Activated CD4-positive, alpha-beta T cell treated with anti-CD3 and anti-CD28 coated beads, Interleukin-2, amount 10 ng/mL, durations not matched to agents 24 days and 14 days (primary cell): ENCODE results near the gene NLRC5. TPM values are rescaled to one million over a fixed set of nuclear protein-coding genes. Genes with fewer than 3 reads are reported as not detected.
"Not testable (repeated sequence)": the region's sequence is repeated elsewhere in the genome, so short reads cannot be mapped to it uniquely, and the experiment has no call there.

Source experiments
- DNase-seq: peaks from one replicate; pipeline ENCODE4 v3.0.0; 2022
- H3K27ac Mint-ChIP-seq: one replicate; pipeline ENCODE4 v1.8.0; 2022; ENCODE audit warnings: mild to moderate bottlenecking, mixed read lengths
- H3K27me3 Mint-ChIP-seq: one replicate; pipeline ENCODE4 v1.8.0; 2022; ENCODE audit warnings: mixed read lengths
- H3K36me3 Mint-ChIP-seq: one replicate; pipeline ENCODE4 v1.8.0; 2022; ENCODE audit warnings: low read depth, mild to moderate bottlenecking, mixed read lengths
- H3K4me1 Mint-ChIP-seq: one replicate; pipeline ENCODE4 v1.8.0; 2021; ENCODE audit warnings: mixed read lengths
- H3K4me3 Mint-ChIP-seq: one replicate; pipeline ENCODE4 v1.8.0; 2022; ENCODE audit warnings: mild to moderate bottlenecking, moderate library complexity, mixed read lengths
- H3K9me3 Mint-ChIP-seq: one replicate; pipeline ENCODE4 v1.8.0; 2021; ENCODE audit warnings: mixed read lengths
- intact Hi-C: fragments of 100-400 bp; cut with micrococcal nuclease; formaldehyde crosslinking; loops from one replicate; pipeline ENCODE4 v1.15.1; 2023
- total RNA-seq: library from RNA; stranded (reverse); gene quantifications from 2 replicates; pipeline ENCODE4 v1.2.3, GENCODE V29; 2022

The NLRC5 gene
- total RNA-seq, 1 donor from 2014 or later: 214 TPM

DNA sequence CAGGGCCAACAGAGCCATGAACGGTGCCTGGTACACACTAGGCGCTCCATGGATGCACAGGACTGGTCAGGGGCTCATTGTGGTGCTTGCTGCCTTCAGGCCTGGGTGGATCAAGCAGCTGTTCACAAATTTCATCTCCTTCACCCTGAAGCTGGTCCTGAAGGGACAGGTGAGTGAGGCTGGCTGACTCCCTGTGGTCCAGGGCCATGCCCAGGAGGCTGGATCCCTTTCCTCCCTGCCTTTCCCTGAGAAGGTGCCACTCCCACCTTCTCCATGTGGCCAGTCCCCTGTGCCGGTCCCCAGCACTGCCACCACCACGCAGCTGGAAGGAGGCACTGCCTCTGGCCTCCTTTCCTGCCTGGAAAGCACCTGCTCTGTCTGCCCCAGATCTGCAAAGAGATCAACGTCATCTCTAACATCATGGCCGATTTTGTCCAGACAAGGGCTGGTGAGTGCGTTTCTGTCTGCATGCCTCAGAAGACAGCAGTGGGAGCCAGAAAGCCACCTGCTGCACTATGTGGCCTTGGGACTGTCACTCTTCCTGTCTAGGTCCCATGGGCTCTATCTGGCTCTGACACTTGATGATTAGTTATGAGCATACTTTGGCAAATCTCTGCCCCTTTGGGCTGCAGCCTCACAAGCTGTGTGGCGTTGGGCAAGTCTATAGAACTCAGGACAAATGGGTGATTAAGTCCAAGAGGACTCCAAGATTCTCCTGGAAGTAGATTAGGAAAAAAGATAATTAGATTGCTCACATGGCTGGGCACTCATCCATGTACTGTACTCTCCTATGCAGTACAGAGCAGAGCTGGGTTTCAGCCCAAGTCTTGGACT, 18.2 kb upstream of the NLRC5 start:
- Mint-ChIP-seq H3K9me3 (no peaks in the 10 kb centered on the region), H3K4me3 (no peak overlapping the region), H3K27ac (no peak overlapping the region), H3K27me3 (no peaks in the 10 kb centered on the region), H3K4me1 (peaks cover 17% of the 10 kb centered on the region), H3K36me3 (no peaks in the 10 kb centered on the region)
- no peak for DNase-seq
- intact Hi-C loops: no loop called here

DNA sequence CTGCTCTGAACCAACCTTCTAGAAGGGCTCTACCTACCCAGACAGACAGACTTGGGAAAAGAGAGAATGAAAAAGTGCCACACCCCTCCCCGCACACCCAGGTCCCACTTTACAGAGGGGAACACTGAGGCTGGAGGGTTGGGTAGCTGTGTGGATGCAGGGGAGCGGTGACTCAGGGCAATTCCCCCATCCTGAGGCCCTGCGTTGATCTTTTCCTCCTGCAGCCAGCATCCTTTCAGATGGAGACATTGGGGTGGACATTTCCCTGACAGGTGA, 17.7 kb upstream of the NLRC5 start:
- H3K9me3 Mint-ChIP-seq: no peaks in the 10 kb centered on the region
- H3K4me1 Mint-ChIP-seq: peaks cover 19% of the 10 kb centered on the region
- no peak for DNase-seq
- H3K4me3 Mint-ChIP-seq: no peak overlapping the region
- H3K36me3 Mint-ChIP-seq: peaks cover 3% of the 10 kb centered on the region
- H3K27ac Mint-ChIP-seq: no peak overlapping the region
- no peaks in the 10 kb centered on the region for H3K27me3 Mint-ChIP-seq
- intact Hi-C loops: no loop called here

DNA sequence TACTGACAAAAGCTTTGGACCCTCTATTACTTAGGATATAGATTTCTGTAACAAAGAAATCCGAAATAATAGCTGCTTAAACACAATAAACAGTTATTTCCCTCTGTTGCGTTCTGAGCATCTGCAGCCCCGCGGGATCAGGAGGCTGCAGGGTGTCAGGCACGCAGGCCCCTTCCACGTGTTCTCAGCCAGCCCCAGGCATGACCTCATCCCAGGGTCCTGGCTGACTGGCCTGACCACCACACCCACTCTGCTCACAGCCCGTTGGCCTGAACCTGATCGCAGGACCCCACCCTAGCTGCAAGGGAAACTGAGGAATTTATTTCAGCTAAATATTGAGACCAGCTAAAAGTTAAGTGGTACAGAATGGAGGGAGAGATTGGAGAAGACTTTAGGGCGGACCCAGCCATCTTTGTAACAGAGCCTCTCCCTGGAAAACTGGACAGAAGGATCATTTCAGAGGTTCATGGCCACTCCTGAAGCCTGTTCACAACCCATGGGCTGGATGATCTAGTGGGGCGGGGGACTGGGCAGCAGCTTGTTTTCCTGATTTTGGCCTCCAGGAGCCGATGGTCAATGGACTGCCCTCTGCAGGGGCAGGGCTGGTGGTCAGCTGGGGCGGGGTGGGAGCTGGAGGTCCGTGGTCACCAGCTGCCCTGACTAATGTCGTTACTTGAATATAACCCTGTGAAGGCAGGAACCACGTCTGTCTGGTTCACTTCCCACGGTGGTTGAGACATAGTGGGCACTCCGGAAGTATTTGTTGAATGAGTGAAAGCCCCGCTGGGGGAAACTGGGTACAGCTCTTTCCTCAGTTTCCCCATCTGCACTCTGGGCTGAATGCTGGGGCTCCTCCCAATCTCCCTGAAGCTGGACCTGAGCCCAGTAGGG, 16.7 kb upstream of the NLRC5 start:
- no peak for DNase-seq
- peaks cover 8% of the 10 kb centered on the region for H3K36me3 Mint-ChIP-seq
- H3K9me3 Mint-ChIP-seq: no peaks in the 10 kb centered on the region
- H3K4me3 Mint-ChIP-seq: no peak overlapping the region
- no peaks in the 10 kb centered on the region for H3K27me3 Mint-ChIP-seq
- peaks cover 19% of the 10 kb centered on the region for H3K4me1 Mint-ChIP-seq
- H3K27ac Mint-ChIP-seq: no peak overlapping the region
- intact Hi-C loops: no loop called here

DNA sequence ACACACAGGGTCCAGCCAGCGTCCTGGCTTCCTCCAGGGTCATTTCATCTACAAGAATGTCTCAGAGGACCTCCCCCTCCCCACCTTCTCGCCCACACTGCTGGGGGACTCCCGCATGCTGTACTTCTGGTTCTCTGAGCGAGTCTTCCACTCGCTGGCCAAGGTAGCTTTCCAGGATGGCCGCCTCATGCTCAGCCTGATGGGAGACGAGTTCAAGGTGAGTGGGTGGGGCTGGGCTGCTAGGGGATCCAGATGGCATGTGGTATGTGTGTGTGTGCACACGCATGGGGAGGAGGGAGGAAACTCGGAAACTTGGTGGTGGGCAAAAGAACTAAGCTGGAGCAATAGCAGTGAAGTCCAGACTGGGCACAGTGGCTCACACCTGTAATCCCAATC, 16.1 kb upstream of the NLRC5 start:
- H3K36me3 Mint-ChIP-seq: peaks cover 8% of the 10 kb centered on the region
- no peaks in the 10 kb centered on the region for H3K9me3 Mint-ChIP-seq
- no peaks in the 10 kb centered on the region for H3K27me3 Mint-ChIP-seq
- H3K4me1 Mint-ChIP-seq: peaks cover 19% of the 10 kb centered on the region
- no peak overlapping the region for H3K27ac Mint-ChIP-seq
- DNase-seq: no peak
- H3K4me3 Mint-ChIP-seq: no peak overlapping the region
- intact Hi-C loops: no loop called here

DNA sequence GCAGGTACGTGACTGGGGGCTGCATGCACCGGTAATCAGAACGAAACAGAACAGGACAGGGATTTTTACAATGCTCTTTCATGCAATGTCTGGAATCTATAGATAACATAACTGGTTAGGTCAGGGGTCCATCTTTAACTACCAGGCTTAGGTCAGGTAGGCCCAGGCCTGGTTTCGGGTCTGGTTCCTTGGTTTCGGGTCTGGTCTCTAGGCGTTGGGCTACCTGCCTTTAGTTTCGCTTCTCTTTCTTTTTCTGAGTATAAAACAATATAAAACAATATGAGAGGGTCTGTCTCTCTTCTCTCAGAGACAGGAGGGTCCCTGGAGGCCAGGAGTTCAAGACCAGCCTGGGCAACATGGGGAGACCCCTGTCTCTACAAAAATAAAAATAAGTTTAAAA, 15.5 kb upstream of the NLRC5 start:
- H3K27ac Mint-ChIP-seq, H3K4me3 Mint-ChIP-seq, H3K9me3 Mint-ChIP-seq, DNase-seq, H3K27me3 Mint-ChIP-seq, H3K36me3 Mint-ChIP-seq, intact Hi-C loops: not testable (repeated sequence)
- peaks cover 19% of the 10 kb centered on the region for H3K4me1 Mint-ChIP-seq

DNA sequence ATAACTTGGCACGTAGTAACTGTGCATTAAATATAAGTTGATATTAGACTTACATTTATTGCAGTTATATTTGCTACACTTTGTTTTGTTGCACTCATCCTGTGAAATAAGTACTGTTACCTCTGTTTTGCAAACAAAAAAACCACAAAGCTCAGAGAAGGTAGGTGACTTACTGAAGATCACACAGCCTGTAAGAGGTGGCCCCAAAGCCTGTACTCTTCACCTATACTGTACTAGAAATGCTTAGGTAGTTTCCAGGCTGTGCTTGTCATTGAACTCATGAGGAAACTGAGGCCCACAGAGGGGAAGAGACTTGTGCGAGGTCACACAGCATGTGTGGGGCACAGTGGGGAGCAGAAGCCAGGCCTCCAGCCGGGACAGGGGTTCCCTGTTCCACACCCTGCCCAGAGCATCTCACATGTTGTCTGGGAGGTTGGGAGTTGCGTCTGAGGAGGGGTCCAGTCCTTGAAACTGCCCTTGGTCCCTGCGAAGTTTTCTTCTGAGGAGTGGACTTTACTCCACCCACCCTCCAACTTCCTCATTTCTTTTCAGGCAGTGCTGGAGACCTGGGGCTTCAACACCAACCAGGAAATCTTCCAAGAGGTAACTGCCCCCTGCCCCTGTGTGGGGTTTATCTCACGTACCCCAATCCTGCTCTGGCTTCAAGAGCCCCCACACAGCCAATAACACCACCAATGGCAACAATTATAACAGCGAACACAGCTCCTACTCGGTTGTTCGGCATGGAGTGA, 14.6 kb upstream of the NLRC5 start:
- H3K4me3 Mint-ChIP-seq: no peak overlapping the region
- H3K27ac Mint-ChIP-seq: peak overlapping the region; percentile 21
- intact Hi-C loops: no loop called here
- H3K4me1 Mint-ChIP-seq: peaks cover 19% of the 10 kb centered on the region
- H3K36me3 Mint-ChIP-seq: peaks cover 8% of the 10 kb centered on the region
- no peaks in the 10 kb centered on the region for H3K27me3 Mint-ChIP-seq
- H3K9me3 Mint-ChIP-seq: no peaks in the 10 kb centered on the region
- no peak for DNase-seq

DNA sequence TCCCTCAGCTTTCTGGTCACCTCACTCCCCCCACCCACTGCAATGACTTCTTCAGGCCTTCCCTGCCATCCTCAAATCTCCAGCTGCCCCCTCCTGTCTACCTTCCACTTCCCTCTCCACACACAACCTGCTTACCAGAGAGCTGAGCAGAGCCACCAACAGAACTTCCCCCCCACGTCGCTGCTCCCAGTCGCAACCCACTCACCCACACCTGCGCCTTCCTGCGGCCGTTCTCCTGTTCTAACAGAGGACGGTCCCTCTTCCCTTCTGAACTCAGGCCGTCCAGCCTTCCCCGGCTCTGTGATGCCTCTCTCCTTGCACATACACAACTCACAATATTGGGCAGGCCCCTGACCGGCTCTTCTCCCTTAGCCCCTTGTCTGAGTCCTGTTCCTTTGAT, 13.6 kb upstream of the NLRC5 start:
- no peaks in the 10 kb centered on the region for H3K27me3 Mint-ChIP-seq
- H3K4me3 Mint-ChIP-seq: no peak overlapping the region
- H3K9me3 Mint-ChIP-seq: no peaks in the 10 kb centered on the region
- intact Hi-C loops: no loop called here
- peaks cover 13% of the 10 kb centered on the region for H3K36me3 Mint-ChIP-seq
- H3K4me1 Mint-ChIP-seq: peaks cover 23% of the 10 kb centered on the region
- peak overlapping the region; percentile 1 for H3K27ac Mint-ChIP-seq
- no peak for DNase-seq

DNA sequence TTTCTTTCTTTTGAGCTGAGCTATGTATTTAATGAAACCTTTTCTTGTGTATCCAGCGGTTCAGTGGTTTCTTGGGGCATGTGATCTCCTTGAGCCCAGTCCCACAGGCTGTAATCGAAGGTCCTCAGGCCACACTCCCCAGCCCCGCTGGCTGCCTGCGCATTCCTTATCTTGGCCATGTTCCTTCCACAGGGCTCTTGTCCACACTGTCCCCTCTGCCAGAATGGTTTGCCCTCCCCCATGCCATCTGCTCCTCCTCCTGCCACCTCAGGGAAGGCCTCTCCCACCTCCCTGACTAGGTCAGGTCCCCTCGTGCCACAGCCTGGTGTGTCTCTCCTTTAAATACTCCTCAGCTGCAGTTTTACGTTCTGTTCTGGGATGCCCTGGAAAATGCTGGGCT, 12.1 kb upstream of the NLRC5 start:
- Mint-ChIP-seq H3K36me3 (peaks cover 27% of the 10 kb centered on the region), H3K4me1 (peaks cover 37% of the 10 kb centered on the region), H3K27me3 (no peaks in the 10 kb centered on the region), H3K4me3 (no peak overlapping the region), H3K9me3 (no peaks in the 10 kb centered on the region), H3K27ac (no peak overlapping the region)
- no peak for DNase-seq
- intact Hi-C loops: no loop called here

DNA sequence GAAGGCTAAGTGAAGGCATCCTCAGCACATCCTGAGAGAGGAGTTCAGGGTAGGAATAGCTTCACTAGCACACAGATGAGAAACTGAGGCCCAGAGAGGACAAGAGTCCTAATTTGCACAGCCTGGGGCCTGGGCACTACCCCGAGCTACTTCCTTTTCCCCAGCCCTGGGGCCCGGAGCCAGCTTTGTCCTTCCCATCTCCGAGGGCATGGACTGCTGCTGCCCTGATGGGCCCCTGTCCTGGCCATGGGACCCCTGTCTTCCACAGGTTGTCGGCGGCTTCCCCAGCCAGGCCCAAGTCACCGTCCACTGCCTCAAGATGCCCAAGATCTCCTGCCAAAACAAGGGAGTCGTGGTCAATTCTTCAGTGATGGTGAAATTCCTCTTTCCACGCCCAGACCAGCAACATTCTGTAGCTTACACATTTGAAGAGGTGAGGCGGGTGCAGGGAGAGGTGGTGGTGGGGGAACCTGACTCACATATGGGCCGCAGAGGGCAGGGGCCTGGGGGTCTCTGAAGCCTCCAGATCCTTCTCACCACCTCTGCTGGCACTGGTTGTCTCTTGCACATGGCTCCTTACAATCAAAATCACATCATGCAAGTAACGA, 11.4 kb upstream of the NLRC5 start:
- Mint-ChIP-seq H3K36me3 (peaks cover 33% of the 10 kb centered on the region), H3K27ac (no peak overlapping the region), H3K4me3 (no peak overlapping the region), H3K4me1 (peaks cover 44% of the 10 kb centered on the region), H3K9me3 (no peaks in the 10 kb centered on the region), H3K27me3 (no peaks in the 10 kb centered on the region)
- intact Hi-C loops: no loop called here
- DNase-seq: no peak

DNA sequence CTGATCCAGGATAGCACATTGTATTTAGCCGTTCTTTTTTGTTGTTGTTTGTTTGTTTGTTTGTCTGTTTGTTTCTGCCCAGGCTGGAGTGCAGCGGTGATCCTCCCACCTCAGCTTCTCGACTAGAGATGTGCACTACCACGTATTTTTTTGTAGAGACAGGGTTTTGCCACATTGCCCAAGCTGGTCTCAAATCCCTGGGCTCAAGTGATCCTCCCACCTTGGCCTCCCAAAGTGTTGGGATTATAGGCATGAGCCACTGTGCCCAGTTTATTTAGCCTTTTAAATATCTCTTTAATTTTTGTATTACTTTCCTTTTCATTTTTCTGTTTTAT, 9.2 kb upstream of the NLRC5 start:
- Mint-ChIP-seq H3K4me3 (no peak overlapping the region), H3K9me3 (no peaks in the 10 kb centered on the region), H3K36me3 (peaks cover 44% of the 10 kb centered on the region), H3K4me1 (peaks cover 51% of the 10 kb centered on the region), H3K27me3 (no peaks in the 10 kb centered on the region), H3K27ac (no peak overlapping the region)
- no peak for DNase-seq
- intact Hi-C loops: no loop called here

DNA sequence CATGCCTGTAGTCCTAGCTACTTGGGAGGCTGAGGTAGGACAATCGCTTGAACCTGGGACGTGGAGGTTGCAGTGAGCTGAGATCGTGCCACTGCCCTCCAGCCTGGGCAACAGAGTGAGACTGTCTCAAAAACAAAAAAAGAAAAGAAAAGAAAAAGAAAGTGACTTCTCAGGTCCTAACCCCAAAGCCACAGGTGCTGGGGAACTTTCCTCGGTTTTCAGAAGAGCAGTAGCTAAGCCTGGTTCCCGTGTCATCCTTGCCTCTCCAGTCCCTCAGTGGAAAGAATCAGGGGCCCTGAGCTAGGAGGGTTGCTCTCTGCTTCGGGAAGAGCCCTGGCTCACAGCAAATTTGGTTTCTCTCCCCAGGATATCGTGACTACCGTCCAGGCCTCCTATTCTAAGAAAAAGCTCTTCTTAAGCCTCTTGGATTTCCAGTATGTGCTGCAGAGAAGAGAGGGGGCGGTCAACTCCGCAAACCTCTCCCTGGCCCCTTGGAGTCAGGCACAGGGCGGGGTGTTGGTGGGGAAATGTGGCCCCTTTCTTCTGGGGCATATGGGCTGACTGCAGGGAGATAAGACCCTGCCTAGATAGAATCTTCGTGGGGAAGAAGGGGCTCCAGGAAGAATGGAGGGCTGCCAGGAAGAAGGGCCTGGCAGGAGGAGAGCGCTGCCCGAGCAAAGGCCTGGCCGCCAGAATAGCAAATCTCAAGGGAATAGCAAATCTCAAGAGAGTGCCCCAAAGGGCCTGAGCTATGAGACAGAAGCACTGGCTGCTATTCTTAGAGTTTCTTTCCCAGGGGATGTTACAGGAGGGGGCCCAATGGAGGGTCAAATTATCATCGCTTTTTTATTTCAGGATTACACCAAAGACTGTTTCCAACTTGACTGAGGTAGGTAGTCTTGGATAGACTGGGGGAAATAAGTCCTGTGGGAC, 8.3 kb upstream of the NLRC5 start:
- intact Hi-C loops: no loop called here
- Mint-ChIP-seq H3K27me3 (no peaks in the 10 kb centered on the region), H3K4me1 (peaks cover 52% of the 10 kb centered on the region), H3K36me3 (peaks cover 49% of the 10 kb centered on the region), H3K27ac (peak overlapping the region; percentile 75), H3K9me3 (no peaks in the 10 kb centered on the region), H3K4me3 (no peak overlapping the region)
- no peak for DNase-seq

DNA sequence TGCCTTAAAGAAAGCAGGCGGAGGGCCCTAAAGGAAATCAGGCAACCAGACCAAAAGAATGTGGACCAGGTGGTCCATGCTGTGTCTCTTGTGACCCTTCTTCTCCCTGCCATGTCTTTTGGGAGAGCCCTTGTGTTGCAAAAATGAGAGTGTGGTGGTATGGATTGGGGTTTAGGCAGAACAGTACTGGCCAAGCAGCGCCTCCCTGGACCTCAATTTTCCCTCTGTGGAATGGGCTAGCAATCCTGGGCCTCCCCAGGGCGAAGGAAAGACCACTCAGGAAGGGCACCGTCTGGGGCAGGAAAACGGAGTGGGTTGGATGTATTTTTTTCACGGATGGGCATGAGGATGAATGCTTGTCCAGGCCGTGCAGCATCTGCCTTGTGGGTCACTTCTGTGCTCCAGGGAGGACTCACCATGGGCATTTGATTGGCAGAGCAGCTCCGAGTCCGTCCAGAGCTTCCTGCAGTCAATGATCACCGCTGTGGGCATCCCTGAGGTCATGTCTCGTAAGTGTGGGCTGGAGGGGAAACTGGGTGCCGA, 7.6 kb upstream of the NLRC5 start:
- Mint-ChIP-seq H3K4me1 (peaks cover 54% of the 10 kb centered on the region), H3K4me3 (no peak overlapping the region), H3K27ac (peak overlapping the region; percentile 75), H3K27me3 (no peaks in the 10 kb centered on the region), H3K36me3 (peaks cover 51% of the 10 kb centered on the region), H3K9me3 (no peaks in the 10 kb centered on the region)
- intact Hi-C loops: no loop called here
- no peak for DNase-seq

DNA sequence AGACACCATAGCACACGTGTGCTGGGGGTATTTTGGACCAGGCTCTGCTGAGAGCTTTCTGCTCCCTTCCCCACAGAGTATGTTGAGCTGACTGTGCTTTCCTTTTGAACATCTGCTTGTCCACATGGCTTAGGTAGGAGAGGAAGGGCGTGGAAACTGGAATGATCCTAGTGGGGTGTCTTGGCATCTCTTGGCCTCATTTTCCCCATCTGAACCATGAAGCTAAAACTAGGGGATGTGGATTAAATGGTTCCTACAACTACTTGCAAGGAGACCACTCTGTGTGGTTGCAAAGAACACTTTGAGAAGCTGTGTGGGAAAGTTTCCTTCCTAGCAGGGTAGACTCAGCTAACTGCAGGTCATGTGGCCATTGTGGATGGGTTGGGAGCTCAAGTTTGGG, 6.7 kb upstream of the NLRC5 start:
- Mint-ChIP-seq H3K4me3 (no peak overlapping the region), H3K27me3 (no peaks in the 10 kb centered on the region), H3K4me1 (peaks cover 63% of the 10 kb centered on the region), H3K36me3 (peaks cover 51% of the 10 kb centered on the region), H3K27ac (peak overlapping the region; percentile 77), H3K9me3 (no peaks in the 10 kb centered on the region)
- DNase-seq: no peak
- intact Hi-C loops: no loop called here
